HCEC 1CT (cell line): Measurements from ENCODE around the gene FOXC1.

ENCODE experiments used
- DNase-seq: peaks from one replicate; pipeline ENCODE4 v3.0.0-alpha.2; 2017

Gene FOXC1

DNA sequence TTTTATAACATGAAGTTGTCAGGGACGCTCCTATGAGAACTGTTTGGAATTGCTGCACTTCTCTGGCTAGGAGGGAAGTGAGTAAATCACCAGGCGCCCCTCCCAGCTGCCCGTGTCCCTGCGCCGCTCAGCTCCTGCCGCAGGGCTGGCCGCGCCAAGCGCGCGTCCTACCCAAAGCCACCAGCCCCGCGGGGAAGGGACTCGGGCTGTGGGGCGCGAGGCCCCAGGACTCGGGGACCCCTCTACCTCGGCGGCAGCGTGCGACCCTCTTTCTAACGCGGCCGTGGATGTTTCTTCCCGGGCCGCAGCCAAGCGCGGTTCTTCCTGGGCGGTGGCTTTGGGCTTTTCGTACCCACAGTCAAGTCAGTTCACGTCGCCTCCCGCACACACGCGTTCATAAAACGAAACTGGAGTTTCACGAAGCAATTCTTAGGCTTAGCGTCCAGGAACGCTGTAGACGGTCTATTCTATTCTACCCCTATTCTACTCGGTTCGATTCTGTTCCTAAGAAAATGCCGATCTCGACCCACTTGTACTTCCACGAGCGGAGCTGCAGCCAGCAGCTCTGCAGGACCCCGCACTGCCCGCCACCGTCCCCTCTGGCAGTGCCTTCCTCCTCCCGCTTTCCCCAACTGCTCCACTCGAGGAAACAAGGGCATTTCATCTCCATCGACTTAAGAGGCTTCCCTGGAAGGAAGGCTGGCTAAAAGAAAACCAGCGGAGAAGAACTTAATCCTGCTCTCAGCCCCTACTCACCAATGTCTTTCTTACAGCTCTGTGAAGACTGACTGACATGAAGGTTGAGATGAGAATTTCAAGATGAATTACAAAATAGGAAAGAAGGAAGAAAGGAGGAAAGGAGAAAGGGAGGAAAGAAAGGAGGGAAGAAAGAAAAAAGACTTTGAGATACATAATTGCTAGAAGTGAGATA lies 15.4 kb downstream of the FOXC1 start:
- DNase-seq = no peak

DNA sequence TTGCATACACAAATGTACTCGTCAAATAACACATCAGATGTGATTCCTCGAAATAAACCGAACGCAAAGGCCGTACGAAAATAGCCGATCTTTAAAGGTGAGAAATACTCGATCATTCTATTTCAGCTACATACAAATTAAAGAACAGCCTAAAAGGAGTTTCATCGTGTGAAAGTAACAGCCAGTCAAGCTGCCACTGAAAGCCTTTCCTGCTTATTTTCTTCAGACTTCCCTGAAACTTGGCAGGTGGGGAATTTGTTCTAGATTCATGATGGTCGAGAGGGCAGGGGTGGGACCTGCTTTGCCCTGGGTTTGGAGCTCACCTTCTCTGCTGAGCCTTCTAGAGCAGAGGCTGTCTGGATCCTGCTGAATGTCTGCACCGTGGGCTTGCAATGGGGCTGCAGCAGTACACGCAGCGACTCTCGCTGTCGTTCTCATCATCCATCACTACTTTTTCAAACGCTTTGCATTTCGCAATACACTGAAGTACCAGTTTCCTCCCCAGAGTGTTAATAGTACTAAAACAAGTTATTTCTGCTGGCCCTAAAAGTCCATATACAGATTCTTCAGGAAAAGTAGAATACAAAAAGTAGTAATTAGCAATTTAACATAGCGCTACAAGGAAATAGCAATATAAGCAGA lies 16.2 kb downstream of the FOXC1 start:
- no peak for DNase-seq

DNA sequence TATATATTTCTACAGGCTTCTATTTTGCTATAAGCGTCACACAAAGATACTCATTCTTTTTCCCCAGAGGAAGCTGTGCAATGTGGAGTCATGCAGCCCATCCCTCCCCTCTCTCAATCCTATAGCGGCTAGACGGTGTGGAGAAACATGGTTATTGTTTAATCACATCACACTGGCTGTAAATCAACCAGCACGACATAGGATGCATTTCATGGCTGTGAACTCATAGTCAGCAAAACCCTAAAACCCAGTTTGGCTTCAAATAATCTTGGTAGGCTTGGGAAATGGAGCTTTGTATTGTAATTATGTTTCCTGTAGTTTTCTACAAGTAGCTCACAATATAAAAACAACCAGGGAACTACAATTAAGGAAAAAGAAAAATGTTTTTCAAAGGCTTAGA lies 16.8 kb downstream of the FOXC1 start:
- no peak for DNase-seq

DNA sequence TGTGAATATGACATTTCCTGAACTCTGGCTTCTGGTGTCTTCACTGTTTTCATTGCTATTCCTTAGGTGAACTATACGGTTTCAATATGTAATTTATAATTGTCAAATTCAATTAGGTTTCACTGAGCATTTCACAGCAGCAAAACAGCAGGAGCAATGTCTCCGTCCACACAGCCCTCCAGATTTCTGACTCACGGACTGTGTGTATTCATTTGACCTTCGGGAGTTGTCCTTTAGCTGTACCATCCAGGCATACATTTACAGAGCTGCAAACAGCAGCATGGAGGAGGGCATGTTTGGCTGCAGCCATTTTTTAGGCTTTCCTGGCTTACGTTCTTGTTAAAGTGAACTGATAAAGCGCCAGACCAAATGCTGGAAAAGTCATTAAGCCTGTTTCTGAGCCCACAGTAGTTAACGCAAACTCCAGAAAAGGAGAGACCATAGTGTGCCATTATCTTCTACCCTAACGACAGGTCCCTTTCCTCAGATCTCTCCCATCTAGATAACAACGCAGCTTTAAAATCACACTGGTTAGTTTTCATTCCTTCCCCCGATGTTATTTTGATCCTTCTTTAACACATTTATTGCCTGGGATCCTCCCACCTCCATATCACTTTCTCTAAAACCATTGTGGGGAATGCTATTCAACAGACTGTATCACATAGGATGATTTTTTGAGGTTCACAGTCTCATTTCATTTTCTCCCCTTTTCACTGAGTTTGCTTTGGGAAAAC lies 18.3 kb downstream of the FOXC1 start:
- no peak for DNase-seq

DNA sequence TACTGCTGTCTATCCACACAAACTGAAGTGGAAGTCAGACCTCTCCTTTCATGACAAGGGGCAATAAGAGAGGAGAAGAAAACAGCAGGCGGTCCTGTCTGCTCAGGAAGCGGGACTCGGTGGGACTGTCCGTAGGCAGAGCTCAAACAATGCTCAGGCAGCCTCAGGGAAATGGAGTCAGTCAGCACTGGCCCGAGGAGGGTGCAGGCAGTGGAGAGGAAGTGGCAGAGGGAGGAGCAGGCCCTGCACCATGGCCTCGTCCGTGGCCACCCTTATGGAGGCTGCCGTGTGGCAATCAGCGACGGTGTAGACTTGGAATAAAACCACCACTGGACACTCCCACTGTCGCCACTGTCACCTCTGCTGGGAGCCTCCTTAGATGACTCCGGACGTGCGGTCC lies 19.6 kb downstream of the FOXC1 start:
- DNase-seq = no peak

DNA sequence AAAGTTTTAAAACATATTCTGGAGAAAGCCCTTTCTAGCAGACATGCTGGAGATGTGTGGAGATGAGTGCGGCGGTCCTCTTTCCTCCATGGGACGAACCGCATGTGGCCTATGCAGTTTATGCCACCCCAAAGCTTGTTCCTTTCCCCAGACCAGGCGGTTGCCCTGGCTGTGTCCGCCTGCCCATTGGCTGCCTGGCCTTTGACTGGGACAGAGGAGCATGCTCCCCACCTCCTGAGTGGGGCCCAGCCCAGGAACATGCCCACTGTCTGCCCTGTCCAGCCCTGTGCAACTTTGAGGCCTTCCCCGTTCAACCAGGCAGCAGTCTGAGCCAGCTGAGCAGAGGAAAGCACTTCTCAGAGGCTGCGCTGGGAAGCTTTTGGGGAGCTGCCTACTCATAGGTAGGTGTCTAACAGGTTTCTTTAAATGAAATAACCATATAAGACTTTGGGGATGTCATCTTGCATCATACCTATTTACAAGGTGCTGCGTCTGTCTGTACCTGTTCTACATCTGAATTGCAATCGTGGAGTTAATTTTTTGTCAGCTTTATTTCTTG lies 20.6 kb downstream of the FOXC1 start:
- no peak for DNase-seq

DNA sequence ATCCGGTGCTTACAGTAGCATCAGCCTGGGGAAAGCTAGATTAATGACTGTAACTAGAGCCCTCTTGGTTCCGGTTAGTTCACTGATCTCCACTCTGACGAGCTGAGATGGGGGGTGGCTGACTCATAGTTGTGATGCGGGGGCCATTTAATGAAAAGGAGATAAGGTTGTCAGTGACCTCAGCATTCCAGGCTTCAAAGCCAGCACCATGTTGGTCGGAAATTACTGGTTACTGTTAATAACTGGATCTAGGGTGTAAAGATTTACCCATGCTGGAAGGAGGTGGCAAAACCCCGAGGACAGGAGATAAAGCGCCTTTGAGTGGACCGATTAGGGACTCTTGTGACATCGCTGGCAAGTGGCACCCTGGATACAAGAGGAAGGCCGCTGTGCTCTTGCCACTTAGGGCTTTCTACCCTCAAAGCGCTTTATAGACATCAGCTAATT lies 21.1 kb downstream of the FOXC1 start:
- DNase-seq = no peak

DNA sequence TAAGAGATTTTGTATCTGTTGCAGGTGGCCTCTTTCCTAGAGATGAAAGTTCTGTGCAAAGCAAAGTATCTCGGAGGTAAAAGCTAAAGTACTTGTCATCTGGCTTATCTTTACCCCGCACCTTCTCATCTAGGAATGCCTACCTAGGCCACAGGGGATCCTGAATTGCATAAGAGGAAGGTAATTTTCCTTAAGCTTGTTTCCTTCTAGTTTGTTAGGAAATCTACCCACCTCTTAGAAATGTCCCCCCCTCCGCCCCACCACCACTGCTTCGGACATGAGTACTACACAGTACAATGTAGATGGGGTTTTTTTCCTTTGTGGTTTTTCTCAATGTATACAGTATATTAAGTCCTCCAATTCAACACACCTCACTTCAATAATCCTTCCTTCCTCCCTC lies 21.5 kb downstream of the FOXC1 start:
- DNase-seq = no peak

DNA sequence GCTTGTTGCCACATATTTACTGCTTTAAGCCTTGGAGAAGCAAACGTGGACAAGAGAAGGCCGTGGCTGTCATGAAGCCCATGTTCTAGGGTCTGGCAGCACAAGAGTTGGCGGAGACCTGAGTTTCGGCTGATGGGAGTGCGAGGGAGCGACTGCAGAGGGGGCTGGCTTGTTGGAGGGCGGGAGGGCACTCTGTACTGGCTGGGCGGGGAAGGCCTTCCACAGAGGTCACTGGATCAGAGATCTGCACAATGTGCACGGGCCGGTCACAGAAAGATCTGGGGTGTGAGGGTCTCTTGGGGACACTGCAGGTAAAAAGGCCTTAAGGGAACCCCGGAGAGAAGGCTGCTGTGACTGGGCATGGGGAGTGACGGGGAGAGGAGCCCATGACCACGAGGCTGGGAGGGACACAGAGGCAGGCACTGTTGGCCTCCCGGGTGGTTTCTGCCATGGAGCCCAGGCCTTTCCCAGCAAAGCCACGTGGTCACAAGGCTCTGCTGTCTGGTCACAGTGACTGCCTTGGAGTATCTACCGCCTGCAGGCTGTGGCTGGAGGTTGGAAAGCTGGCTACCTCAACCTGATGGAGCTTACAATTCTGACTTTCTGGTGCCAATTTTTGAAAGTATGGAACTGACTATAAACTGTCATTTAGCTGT lies 23.8 kb downstream of the FOXC1 start:
- no peak for DNase-seq

DNA sequence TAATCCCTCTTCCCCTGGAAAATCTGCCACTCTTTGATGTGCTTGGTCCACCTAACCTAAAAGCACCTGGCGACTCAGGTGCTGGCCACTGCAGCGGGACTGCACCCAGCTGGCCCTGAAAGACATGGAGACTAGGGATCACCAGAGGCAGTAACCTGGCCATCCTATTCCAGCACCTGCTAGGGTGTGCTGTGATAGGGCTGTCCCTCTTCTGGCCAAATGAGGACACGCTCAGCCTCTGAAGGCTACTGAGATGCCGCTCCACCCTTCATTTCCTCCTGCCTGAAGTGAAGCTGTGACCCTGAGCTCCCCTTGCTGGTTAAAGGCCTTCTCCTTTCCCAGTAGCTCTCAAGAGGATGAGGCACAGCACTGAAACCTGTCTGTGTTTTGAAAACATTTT lies 24.4 kb downstream of the FOXC1 start:
- no peak for DNase-seq

DNA sequence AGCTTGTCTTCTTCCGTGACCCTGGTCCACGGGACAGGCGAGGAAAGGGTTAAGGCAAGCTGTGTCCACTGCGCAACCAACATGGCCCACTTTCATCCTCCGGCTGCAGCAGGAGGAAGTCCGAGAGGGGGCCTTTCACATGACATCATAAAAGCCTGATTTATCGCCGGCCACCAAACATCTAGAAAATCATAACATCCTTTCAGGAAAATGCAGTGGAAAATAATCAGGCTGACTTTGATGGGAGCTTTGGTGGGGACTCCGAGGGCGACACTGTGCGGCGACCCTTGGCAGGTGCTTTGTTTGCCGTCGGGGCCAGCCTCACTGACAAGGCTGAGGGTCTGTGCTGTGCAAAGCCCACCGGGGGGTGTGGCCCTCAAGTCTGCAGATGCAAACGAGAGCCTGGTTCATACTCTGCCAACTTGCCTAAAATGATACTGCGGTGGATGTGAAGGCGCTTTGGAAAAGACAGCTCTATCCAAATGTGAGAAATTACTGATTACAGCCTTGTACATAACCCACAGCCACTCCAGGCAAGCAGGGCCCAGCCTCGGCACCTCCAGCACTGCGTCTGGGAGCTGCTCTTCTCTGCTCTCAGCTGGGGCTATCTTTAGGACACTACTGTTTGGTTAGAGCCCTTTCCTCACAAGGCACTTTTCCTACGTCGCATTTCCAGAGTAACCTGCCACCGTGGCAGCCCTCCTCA lies 25.7 kb downstream of the FOXC1 start:
- DNase-seq = no peak

DNA sequence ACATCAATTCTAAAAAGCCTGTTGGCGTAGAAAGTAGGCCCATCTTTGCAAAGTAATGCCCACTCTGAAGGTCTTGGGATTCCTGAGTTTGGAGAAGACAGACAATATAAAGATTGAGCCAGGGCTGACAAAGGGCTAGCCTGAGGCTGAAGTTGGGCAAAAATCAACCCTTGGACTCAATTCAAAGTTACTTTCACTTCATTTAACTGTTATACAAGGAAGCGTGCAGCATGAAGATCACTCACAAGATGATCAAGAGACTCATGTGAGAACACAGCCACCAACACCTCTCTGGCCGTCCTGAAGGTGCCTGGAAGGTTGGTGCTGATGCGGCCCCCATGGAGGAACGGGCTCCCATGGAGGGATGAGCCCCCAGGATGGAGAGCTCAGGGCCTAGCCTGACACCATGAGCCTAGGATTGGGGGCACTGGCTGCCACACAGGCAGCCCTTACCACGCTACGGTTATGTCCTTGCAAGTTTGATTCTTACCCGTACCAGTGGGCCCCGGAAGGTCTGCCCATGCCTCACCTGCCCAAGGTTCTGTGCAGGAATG lies 26.6 kb downstream of the FOXC1 start:
- DNase-seq = no peak

DNA sequence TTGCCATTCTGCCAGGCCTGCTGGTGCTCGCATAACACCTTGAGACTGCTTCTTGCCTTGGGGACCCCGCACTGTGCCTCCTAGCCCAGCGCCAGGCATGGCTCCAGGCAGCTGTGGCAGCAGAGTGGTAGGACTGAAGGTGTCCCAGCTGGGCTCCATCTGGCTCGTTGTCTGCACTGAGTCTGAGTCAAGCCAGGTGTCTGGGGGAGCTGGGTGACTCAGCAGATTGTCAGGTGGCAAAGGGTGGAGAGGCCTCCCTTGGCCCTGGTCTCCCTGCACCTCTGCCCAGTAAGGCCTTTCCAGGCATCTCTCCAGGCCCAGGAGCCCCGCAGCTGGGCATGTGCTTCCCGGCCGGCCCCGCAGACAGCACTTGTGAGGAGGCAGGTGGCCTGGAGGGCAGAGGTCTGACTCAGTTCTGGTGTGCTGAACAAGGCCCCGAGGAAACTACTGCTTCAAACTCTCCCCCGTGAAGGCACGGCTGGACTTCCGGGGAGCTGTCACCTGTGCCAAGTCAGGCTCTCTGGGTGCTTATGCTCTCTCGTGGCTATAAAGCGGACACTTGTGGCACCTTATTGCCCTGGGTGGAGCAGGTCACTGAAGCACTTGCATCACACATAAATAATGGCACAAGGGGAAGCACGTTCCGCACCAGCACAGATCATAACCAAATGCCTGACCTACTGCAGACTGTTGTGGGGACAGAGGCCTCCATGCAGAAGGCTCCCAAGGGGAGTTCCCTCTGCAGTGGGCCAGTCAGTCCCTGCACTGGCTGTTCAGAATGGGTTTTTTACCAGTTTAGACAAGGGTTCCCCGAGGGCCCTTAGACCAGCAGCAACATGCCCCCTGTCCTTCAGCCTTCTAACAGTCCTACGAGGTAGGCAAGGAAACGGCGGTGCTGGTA lies 27.5 kb downstream of the FOXC1 start:
- DNase-seq = no peak

DNA sequence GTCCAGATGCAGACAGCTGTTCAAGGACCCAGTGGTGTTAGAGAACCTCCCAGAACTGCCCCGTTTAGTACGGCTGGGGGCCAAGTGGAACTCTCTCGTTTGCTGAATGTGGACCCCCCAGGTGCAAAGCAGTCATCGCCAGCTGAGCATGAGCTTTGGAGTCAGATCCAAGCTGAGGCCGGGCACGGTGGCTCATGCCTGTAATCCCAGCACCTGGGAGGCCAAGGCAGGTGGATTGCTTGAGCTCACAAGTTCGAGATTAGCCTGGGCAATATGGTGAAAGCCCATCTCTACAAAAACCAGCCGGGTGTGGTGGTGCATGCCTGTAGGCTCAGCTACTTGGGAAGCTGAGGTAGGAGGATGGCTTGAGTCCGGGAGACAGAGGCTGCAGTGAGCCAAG lies 29.7 kb downstream of the FOXC1 start:
- DNase-seq = no peak

DNA sequence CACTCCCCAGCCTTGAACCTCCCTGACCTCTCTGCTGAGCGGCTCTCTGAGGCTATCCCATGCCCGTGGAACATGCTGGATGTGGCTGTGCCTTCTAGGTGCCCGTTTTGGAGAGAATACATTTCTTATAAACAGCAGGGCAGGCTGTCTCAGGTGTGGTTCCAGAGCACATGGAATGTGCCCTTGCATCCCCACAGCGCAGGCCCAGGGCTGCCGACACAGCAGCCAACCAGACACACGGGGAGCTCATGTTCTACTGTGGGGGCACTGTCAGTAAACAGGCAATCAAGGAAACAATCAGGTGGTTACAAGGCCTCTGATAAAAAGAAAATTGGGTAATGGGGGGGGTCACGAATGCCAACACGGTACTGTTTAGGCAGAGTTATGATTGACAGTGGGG lies 30.8 kb downstream of the FOXC1 start:
- no peak for DNase-seq

DNA sequence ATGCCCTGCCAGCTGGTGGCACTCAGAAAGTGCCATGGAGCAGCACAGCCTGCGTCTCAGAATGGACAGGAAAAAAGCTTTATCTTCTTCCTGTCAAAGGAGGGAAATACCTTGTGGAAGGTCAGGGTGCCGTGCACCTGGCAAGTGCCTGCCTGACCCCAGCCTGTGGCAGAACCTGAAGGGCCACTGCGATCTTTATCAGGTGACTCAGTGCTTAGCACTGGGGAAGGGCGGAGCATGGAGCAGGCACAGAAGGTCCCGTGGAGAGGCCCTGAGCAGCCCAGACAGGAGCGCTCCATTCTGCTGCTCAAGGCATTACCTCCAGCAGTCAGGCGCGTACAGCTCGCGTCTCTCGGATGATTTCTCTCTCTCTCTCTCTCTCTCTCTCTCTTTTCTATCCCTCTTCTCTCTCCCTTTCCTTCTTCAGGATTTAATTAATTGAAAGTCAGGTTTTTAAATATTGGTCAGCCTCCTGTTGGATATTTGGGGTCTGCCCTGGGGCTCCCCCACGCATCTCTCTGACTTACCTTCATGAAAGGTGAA lies 31.7 kb downstream of the FOXC1 start:
- no peak for DNase-seq

DNA sequence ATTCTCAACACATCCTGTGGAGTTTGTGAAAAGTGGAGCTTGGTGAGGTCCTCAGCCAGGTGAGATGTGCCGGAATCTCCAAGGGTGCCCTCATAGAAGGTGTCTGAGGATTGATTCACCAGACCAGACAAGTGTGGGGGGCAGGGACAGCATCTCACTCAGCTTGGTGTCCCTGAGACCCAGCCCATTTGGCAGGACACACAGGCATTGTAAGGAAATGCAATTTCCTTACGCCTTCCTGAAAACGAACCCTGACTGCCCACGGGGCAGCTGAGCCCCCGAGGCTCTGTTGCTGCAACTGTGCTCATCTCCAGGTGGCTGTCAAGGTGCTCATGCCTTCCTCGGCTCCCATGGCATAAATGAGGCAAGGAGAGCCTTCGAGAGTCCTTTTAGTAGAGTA lies 33.4 kb downstream of the FOXC1 start:
- DNase-seq = no peak

DNA sequence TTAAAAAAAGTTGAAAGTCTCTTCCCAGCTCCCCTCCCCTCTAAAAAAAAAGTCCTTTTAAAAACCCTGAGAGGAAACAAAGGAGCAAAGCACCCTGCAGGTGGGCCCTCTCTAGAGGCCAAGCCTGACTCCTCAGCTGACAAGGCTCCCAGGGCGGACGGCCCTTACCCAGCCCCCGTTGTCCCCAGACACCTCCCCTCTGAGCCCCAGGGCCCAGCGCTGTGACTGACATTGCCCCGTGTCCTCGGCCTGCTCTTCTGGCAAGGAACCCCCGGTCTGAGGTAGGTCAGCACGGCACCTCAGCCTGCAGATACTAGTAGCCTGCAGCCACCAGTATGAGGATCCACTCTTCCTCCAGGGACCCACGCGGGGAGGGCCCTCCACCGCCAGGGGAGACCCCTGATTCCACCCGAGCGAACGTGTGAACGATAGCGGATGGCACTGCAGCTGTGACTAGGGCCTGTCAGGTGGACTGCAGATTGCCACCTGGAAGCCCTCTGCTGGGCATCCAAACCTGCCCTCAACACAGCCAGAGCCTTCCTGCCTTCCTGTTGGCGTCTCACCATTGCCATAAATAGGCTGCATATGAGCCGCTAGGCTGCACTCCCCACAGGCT lies 34.2 kb downstream of the FOXC1 start:
- no peak for DNase-seq

DNA sequence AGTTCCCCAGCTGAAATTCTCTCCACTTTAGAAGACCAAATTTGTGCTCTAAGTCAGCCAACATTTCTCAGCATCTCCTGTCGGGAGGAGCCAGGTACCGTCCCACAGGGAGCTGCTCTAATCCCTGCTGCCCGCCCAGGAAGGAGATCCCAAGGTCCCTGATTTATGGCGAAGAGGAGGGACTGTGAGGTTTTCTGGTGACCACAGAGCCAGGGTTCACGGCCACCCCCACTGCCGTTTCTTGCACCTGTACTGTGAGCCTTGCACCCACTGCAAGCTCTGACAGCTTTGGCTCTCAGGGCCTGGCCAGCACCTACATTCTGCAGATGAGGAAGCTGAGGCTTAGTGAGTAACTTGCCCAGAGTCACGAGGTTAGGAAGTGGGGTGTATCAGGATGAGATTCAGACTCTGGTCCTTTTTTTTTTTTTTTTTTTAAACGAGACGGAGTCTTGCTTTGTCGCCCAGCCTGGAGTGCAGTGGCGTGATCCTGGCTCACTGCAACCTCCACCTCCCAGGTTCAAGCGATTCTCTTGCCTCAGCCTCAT lies 34.9 kb downstream of the FOXC1 start:
- no peak for DNase-seq
